ENCODE results near the gene ORC1. TPM values are rescaled to one million over a fixed set of nuclear protein-coding genes. Genes with fewer than 3 reads are reported as not detected.

Gene ORC1
- total RNA-seq, 1 experiment from 2014 or later, result 14.3 TPM

DNA sequence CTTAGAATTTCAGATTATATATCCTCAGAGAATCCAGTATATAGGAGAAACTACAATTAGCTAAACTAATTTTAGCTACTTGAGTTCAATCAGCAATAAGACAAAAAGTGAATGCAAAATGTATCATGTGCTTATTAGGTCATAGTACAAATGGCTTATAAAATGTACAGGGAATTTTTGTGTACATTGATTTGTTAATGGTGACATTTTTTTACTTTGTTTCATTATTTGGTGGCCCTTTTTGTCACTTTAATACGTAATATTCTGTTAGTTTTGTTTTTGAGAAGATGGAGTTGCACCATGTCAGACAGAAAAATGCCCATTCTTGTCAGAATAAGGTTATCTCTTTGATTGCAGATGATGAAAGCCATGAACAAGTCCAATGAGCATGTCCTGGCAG is 71.8 kb downstream of the ORC1 start:
- in situ Hi-C loops (cut with HindIII; ENCODE audit: low pct_unique_long_range_greater_than_20kb, low sequenced_read_pairs), result no loop called here

DNA sequence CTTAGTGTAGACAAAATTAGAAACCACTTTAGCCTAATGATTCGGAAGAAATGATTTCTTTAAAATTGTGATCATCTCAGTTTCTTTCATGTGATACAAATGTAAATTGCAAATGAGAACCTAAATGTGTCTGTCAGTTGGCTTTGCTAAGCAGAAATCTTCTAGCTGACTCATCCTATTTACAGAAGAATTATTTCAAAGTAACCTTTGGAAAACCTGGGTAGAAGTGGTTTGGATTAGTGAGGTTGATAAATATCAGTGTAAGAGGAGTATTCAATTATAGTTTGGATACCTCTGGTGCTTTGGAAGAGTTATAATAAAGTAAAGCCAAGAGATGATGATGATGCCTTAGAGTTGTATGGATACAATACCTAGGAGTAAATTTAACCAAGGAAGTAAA is 75.6 kb downstream of the ORC1 start:
- no peak overlapping the region for H3K4me3 ChIP-seq (ENCODE audit: low read depth in 2 of 2, low read length in 2 of 2)
- no peaks in the 10 kb centered on the region for H3K4me1 ChIP-seq (ENCODE audit: control insufficient read depth, insufficient read depth, low read length)
- no TSS peak for BruUV-seq (replicated peaks)
- no peaks in the 10 kb centered on the region for H3K27me3 ChIP-seq (ENCODE audit: control insufficient read depth, insufficient read depth, low read length)
- no peaks in the 10 kb centered on the region for H3K36me3 ChIP-seq (ENCODE audit: control insufficient read depth, insufficient read depth, low read length)
- intact Hi-C loops (cut with micrococcal nuclease; ENCODE audit: unreplicated experiment) (no loop called here), in situ Hi-C loops (cut with HindIII; ENCODE audit: low pct_unique_long_range_greater_than_20kb, low sequenced_read_pairs) (no loop called here)
- no peak overlapping the region for H3K27ac ChIP-seq (ENCODE audit: low read length)
- no peaks in the 10 kb centered on the region for H3K9me3 ChIP-seq (ENCODE audit: control insufficient read depth, insufficient read depth, low read depth, low read length)
- ChIA-PET CTCF (no interaction called here), POLR2A (no interaction called here)
- TF ChIP-seq SIN3A (IDR thresholded peaks at IDR 0.05; ENCODE audit: borderline replicate concordance, insufficient read depth, low read depth, low read length), result no peak
- no peak for TF ChIP-seq TCF7L2 (IDR thresholded peaks at IDR 0.05; ENCODE audit: low read depth, low read length)
- TF ChIP-seq, protein P1, sequence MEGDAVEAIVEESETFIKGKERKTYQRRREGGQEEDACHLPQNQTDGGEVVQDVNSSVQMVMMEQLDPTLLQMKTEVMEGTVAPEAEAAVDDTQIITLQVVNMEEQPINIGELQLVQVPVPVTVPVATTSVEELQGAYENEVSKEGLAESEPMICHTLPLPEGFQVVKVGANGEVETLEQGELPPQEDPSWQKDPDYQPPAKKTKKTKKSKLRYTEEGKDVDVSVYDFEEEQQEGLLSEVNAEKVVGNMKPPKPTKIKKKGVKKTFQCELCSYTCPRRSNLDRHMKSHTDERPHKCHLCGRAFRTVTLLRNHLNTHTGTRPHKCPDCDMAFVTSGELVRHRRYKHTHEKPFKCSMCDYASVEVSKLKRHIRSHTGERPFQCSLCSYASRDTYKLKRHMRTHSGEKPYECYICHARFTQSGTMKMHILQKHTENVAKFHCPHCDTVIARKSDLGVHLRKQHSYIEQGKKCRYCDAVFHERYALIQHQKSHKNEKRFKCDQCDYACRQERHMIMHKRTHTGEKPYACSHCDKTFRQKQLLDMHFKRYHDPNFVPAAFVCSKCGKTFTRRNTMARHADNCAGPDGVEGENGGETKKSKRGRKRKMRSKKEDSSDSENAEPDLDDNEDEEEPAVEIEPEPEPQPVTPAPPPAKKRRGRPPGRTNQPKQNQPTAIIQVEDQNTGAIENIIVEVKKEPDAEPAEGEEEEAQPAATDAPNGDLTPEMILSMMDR (IDR thresholded peaks at IDR 0.05), result no peak
- no peak for TF ChIP-seq POLR2AphosphoS5 (IDR thresholded peaks at IDR 0.05; ENCODE audit: low read depth, low read length)
- TF ChIP-seq, protein P2, sequence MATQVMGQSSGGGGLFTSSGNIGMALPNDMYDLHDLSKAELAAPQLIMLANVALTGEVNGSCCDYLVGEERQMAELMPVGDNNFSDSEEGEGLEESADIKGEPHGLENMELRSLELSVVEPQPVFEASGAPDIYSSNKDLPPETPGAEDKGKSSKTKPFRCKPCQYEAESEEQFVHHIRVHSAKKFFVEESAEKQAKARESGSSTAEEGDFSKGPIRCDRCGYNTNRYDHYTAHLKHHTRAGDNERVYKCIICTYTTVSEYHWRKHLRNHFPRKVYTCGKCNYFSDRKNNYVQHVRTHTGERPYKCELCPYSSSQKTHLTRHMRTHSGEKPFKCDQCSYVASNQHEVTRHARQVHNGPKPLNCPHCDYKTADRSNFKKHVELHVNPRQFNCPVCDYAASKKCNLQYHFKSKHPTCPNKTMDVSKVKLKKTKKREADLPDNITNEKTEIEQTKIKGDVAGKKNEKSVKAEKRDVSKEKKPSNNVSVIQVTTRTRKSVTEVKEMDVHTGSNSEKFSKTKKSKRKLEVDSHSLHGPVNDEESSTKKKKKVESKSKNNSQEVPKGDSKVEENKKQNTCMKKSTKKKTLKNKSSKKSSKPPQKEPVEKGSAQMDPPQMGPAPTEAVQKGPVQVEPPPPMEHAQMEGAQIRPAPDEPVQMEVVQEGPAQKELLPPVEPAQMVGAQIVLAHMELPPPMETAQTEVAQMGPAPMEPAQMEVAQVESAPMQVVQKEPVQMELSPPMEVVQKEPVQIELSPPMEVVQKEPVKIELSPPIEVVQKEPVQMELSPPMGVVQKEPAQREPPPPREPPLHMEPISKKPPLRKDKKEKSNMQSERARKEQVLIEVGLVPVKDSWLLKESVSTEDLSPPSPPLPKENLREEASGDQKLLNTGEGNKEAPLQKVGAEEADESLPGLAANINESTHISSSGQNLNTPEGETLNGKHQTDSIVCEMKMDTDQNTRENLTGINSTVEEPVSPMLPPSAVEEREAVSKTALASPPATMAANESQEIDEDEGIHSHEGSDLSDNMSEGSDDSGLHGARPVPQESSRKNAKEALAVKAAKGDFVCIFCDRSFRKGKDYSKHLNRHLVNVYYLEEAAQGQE (IDR thresholded peaks at IDR 0.05; ENCODE audit: insufficient read depth in 1 of 2, low read depth in 2 of 2, low read length in 1 of 2), result no peak
- ATAC-seq (no peak), DNase-seq (ENCODE audit: low read depth, low spot score) (no peak)

More for the DNA sequence above, 71.8 kb downstream of the ORC1 start:
- intact Hi-C loops (cut with micrococcal nuclease; ENCODE audit: unreplicated experiment), result no loop called here
- ChIA-PET CTCF (no interaction called here), POLR2A (no interaction called here)
- no peak for ATAC-seq
- no peak for DNase-seq (ENCODE audit: low read depth, low spot score)
- Histone ChIP-seq H3K36me3 (ENCODE audit: control insufficient read depth, insufficient read depth, low read length) (no peaks in the 10 kb centered on the region), H3K4me1 (ENCODE audit: control insufficient read depth, insufficient read depth, low read length) (no peaks in the 10 kb centered on the region), H3K4me3 (ENCODE audit: low read depth in 2 of 2, low read length in 2 of 2) (no peak overlapping the region), H3K27ac (ENCODE audit: low read length) (no peak overlapping the region), H3K27me3 (ENCODE audit: control insufficient read depth, insufficient read depth, low read length) (no peaks in the 10 kb centered on the region), H3K9me3 (ENCODE audit: control insufficient read depth, insufficient read depth, low read depth, low read length) (no peaks in the 10 kb centered on the region)
- BruUV-seq (replicated peaks), result no TSS peak
- TF ChIP-seq, protein P1 (IDR thresholded peaks at IDR 0.05), result no peak
- TF ChIP-seq POLR2AphosphoS5 (IDR thresholded peaks at IDR 0.05; ENCODE audit: low read depth, low read length), result no peak

DNA sequence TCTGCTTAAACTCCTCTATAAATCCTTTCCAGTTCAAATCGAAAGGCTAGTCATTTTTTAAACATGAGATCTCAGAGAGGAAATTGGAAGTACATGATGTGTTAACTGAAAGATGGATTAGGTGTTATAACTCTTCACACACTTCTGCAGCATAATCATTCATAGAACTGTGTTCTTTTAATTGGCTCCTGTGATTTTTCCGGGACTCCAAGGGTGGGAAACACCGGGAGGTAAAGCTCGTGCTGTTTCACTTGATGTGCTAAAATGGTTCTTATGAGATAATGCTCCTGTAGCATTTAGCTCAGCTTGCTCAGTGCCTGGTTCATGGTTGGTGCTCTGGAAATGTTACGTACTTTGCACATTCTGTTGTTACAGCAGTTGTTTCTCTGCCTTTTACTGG is 78.4 kb downstream of the ORC1 start:
- POLR2A ChIA-PET, result no interaction called here
- H3K36me3 ChIP-seq (ENCODE audit: control insufficient read depth, insufficient read depth, low read length), result no peaks in the 10 kb centered on the region
- H3K4me1 ChIP-seq (ENCODE audit: control insufficient read depth, insufficient read depth, low read length), result no peaks in the 10 kb centered on the region
- H3K27me3 ChIP-seq (ENCODE audit: control insufficient read depth, insufficient read depth, low read length), result no peaks in the 10 kb centered on the region
- ATAC-seq, result no peak
- DNase-seq (ENCODE audit: low read depth, low spot score), result no peak
- intact Hi-C loops (cut with micrococcal nuclease; ENCODE audit: unreplicated experiment) (no loop called here), in situ Hi-C loops (cut with HindIII; ENCODE audit: low pct_unique_long_range_greater_than_20kb, low sequenced_read_pairs) (no loop called here)
- BruUV-seq (replicated peaks), result no TSS peak
- TF ChIP-seq, protein P1 (IDR thresholded peaks at IDR 0.05), result no peak
- no peak for TF ChIP-seq SIN3A (IDR thresholded peaks at IDR 0.05; ENCODE audit: borderline replicate concordance, insufficient read depth, low read depth, low read length)
- TF ChIP-seq, protein P2 (IDR thresholded peaks at IDR 0.05; ENCODE audit: insufficient read depth in 1 of 2, low read depth in 2 of 2, low read length in 1 of 2), result no peak
- H3K27ac ChIP-seq (ENCODE audit: low read length), result no peak overlapping the region
- CTCF ChIA-PET, result no interaction called here
- H3K9me3 ChIP-seq (ENCODE audit: control insufficient read depth, insufficient read depth, low read depth, low read length), result no peaks in the 10 kb centered on the region
- no peak overlapping the region for H3K4me3 ChIP-seq (ENCODE audit: low read depth in 2 of 2, low read length in 2 of 2)

All from Panc1 (cell line).